PC-3 (cell line): ENCODE results near the gene SPATA20.

Experiments used
- EZH2 ChIP-seq: fragments of 300-600 bp; sonication (generic); IDR thresholded peaks from one replicate; pipeline ENCODE4 v1.6.1; 2017; ENCODE audit warnings: antibody characterized with exemption, mild to moderate bottlenecking, low read length; ENCODE audit not compliant: unreplicated experiment
- EZH2phosphoT487 ChIP-seq: fragments of 300-600 bp; sonication (generic); IDR thresholded peaks from 2 replicates; pipeline ENCODE4 v1.6.1; 2018; ENCODE audit warnings: mild to moderate bottlenecking, antibody characterized with exemption, low read length, borderline replicate concordance
- TF ChIP-seq, protein P1 (sequence below): fragments of 300-600 bp; sonication (generic); conservative IDR thresholded peaks from 2 replicates; pipeline ENCODE4 v1.5.1; 2017; ENCODE audit warnings: antibody characterized with exemption, low read depth, mild to moderate bottlenecking, low read length

GRCh38 chr17:50570528-50570927 is 23.6 kb downstream of the SPATA20 start:
- TF ChIP-seq, protein P1, sequence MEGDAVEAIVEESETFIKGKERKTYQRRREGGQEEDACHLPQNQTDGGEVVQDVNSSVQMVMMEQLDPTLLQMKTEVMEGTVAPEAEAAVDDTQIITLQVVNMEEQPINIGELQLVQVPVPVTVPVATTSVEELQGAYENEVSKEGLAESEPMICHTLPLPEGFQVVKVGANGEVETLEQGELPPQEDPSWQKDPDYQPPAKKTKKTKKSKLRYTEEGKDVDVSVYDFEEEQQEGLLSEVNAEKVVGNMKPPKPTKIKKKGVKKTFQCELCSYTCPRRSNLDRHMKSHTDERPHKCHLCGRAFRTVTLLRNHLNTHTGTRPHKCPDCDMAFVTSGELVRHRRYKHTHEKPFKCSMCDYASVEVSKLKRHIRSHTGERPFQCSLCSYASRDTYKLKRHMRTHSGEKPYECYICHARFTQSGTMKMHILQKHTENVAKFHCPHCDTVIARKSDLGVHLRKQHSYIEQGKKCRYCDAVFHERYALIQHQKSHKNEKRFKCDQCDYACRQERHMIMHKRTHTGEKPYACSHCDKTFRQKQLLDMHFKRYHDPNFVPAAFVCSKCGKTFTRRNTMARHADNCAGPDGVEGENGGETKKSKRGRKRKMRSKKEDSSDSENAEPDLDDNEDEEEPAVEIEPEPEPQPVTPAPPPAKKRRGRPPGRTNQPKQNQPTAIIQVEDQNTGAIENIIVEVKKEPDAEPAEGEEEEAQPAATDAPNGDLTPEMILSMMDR, result no peak
- TF ChIP-seq EZH2phosphoT487 (no peak), EZH2 (no peak)
